B cell (primary cell): ENCODE data around the gene CDKN1A. TPM values are rescaled to one million over a fixed set of nuclear protein-coding genes. Genes with fewer than 3 reads are reported as not detected.
A peak's percentile ranks its signal among the peaks of the same experiment; 100 is the strongest.

ENCODE experiments used
- ATAC-seq: fragments of 200-7000 bp; cut with Tn5 transposase; one replicate; pipeline ENCODE4 v1.10.0; 2021; ENCODE audit warnings: low read depth, mild to moderate bottlenecking, moderate number of reproducible peaks, moderate library complexity
- CTCF ChIA-PET: fragments of 350-600 bp; sonication (Branson Sonifier 250); formaldehyde crosslinking; loops from one replicate; lab custom pipeline; 2021; ENCODE audit warnings: antibody characterized with exemption, inconsistent platforms; lab: Charles Lee
- POLR2A ChIA-PET: fragments of 350-600 bp; sonication (Branson Sonifier 250); formaldehyde crosslinking; loops from one replicate; lab custom pipeline; 2021; ENCODE audit warnings: antibody characterized with exemption; lab: Charles Lee
- DNase-seq: peaks from one replicate; pipeline ENCODE4 v3.0.0; 2013
- H2AFZ ChIP-seq: 2 replicates; pipeline ENCODE4 v1.6.1; 2012; ENCODE audit warnings: mild to moderate bottlenecking, low read depth, low read length; ENCODE audit not compliant: insufficient read depth, poor library complexity, severe bottlenecking
- H3K27ac ChIP-seq, 2 donors: 1 replicate in 1 of 2; 2 replicates in 1 of 2; pipeline ENCODE4 v1.5.1; 2012 to 2013; ENCODE audit warnings: low read length in 2 of 2, mild to moderate bottlenecking in 2 of 2, moderate library complexity in 1 of 2
- H3K27me3 ChIP-seq, 4 experiments: fragments of 200-600 bp in 1 of 4; sonication (generic) in 1 of 4; replicated peaks in 1 of 4; 1 replicate in 2 of 4; 2 replicates in 2 of 4; pipeline versions ENCODE4 v1.6.1 to v1.7.0; 2013 to 2016; ENCODE audit warnings: low read length in 3 of 4, mild to moderate bottlenecking in 2 of 4, mixed read lengths in 1 of 4, moderate library complexity in 1 of 4; ENCODE audit not compliant: insufficient read depth in 4 of 4, control insufficient read depth in 3 of 4; ENCODE audit errors: control extremely low read depth in 1 of 4
- H3K36me3 ChIP-seq, 2 experiments: replicated peaks in 1 of 2; 1 replicate in 1 of 2; 2 replicates in 1 of 2; pipeline versions ENCODE4 v1.6.1 to v1.7.1; 2013; ENCODE audit warnings: low read length in 1 of 2; ENCODE audit not compliant: insufficient read depth in 2 of 2, control insufficient read depth in 1 of 2; ENCODE audit errors: control extremely low read depth in 1 of 2, extremely low read depth in 1 of 2
- H3K4me1 ChIP-seq, 2 donors: fragments of 200-600 bp in 1 of 2; sonication (generic) in 1 of 2; 1 replicate in 1 of 2; 2 replicates in 1 of 2; pipeline versions ENCODE4 v1.5.1 to v1.6.1; 2013 to 2017; ENCODE audit warnings: low read length in 2 of 2; ENCODE audit not compliant: control insufficient read depth in 2 of 2, insufficient read depth in 2 of 2
- H3K4me2 ChIP-seq: replicated peaks from 2 replicates; pipeline ENCODE3; 2012; ENCODE audit warnings: mild to moderate bottlenecking, low read depth, low read length; ENCODE audit not compliant: poor library complexity, severe bottlenecking
- H3K4me3 ChIP-seq, 5 experiments: fragments of 200-600 bp in 1 of 5; sonication (generic) in 1 of 5; 1 replicate in 3 of 5; 2 replicates in 2 of 5; pipeline versions ENCODE4 v1.5.1 to v1.7.0; 2011 to 2016; ENCODE audit warnings: low read length in 4 of 5, mild to moderate bottlenecking in 4 of 5, low read depth in 2 of 5, control low read depth in 1 of 5, moderate library complexity in 1 of 5; ENCODE audit not compliant: insufficient read depth in 1 of 5; ENCODE audit errors: control extremely low read depth in 1 of 5, extremely low read depth in 1 of 5
- H3K79me2 ChIP-seq: fragments of 200-600 bp; sonication (generic); one replicate; pipeline ENCODE4 v1.6.0; 2016; ENCODE audit warnings: low read length; ENCODE audit not compliant: control insufficient read depth, insufficient read depth
- H3K9ac ChIP-seq: fragments of 200-600 bp; sonication (generic); 2 replicates; pipeline ENCODE4 v1.6.1; 2017; ENCODE audit warnings: mild to moderate bottlenecking, low read length, moderate library complexity
- H3K9me3 ChIP-seq, 3 donors: one replicate each; pipeline versions ENCODE4 v1.6.1 to v1.7.1; 2013; ENCODE audit warnings: low read length in 2 of 3; ENCODE audit not compliant: control insufficient read depth in 2 of 3, insufficient read depth in 1 of 3; ENCODE audit errors: control extremely low read depth in 1 of 3
- H4K20me1 ChIP-seq: 2 replicates; pipeline ENCODE4 v1.6.0; 2012; ENCODE audit warnings: mild to moderate bottlenecking, low read length; ENCODE audit not compliant: insufficient read depth, control insufficient read depth, poor library complexity, severe bottlenecking
- H3K27ac Mint-ChIP-seq: one replicate; pipeline ENCODE4 v1.8.0; 2021; ENCODE audit warnings: mixed read lengths
- H3K27me3 Mint-ChIP-seq: one replicate; pipeline ENCODE4 v1.8.0; 2021; ENCODE audit warnings: mixed read lengths
- H3K4me1 Mint-ChIP-seq: one replicate; pipeline ENCODE4 v1.8.0; 2021; ENCODE audit warnings: mixed read lengths
- H3K4me3 Mint-ChIP-seq: one replicate; pipeline ENCODE4 v1.8.0; 2021; ENCODE audit warnings: mixed read lengths
- H3K9me3 Mint-ChIP-seq: one replicate; pipeline ENCODE4 v1.8.0; 2022; ENCODE audit warnings: mixed read lengths; ENCODE audit not compliant: insufficient read depth
- CTCF ChIP-seq: fragments of 200-600 bp; IDR thresholded peaks from one replicate; pipeline ENCODE4 v1.8.0; 2022; ENCODE audit warnings: antibody characterized with exemption, mild to moderate bottlenecking
- EZH2 ChIP-seq: IDR thresholded peaks from 2 replicates; pipeline ENCODE4 v1.6.1; 2012; ENCODE audit warnings: borderline replicate concordance, low read depth, mild to moderate bottlenecking, moderate library complexity, low read length; ENCODE audit not compliant: insufficient read depth, poor library complexity, severe bottlenecking
- WGBS: methylation state at CpG from one replicate; pipeline ENCODE4 v1.1.5; 2013; ENCODE audit warnings: missing lambda C conversion rate; ENCODE audit not compliant: insufficient coverage; 5-methylcytosine and 5-hydroxymethylcytosine counted together
- intact Hi-C: fragments of 100-400 bp; cut with micrococcal nuclease; formaldehyde crosslinking; loops from one replicate; pipeline ENCODE4 v1.10.0; 2022
- polyA plus RNA-seq: library from polyadenylated mRNA; depleted of rRNA; stranded (reverse); fragments of >200 nt; gene quantifications from 2 replicates; pipeline ENCODE4 v1.2.3, GENCODE V29; 2012
- total RNA-seq, 2 donors: library from RNA; stranded (reverse); fragments of 120-200 nt in 1 of 2; gene quantifications; 1 replicate in 1 of 2; 2 replicates in 1 of 2; pipeline versions ENCODE4 v1.2.3 to v1.2.4, GENCODE V29; 2013 to 2022

The CDKN1A gene
- total and polyA plus RNA-seq, 2 donors (not counting 1 experiment from before 2014, with no cell fraction given): 45.5 to 352 TPM

DNA sequence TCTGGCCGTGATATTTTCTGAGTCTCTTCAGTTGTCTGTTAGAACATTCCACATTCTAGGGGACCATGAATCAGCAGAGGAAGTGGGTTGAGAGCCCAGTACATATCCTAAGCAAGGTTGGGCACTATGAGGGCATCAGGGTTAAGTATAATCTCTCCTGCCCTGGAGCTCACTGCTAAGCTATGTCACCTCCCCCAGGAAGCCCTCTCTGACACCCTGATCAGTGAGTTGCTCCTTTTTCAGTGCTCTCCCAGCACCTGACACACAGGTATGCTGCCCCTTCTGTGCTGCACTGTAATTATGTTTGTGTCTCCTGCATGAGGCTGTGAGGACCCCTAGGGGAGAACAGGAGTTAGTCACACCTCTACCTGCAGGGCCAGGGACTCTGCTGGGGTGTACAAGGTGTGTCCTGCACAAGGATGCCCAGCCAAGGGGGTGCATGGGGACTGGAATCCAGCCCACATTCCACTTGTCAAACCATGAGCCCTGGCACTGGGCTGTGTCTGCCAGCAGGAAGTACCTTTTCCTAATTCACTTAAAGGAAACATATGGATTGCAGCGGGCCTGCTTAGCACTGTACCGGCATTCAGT is 23.0 kb downstream of the CDKN1A start:
- peaks cover 0 to 7% (median 0%) of the 10 kb centered on the region in 3 donors for H3K9me3 ChIP-seq
- intact Hi-C loops: no loop called here
- peak; percentile 53 for DNase-seq
- Mint-ChIP-seq H3K27me3 (peaks cover 3% of the 10 kb centered on the region), H3K4me1 (peaks cover 34% of the 10 kb centered on the region), H3K4me3 (no peak overlapping the region), H3K9me3 (no peaks in the 10 kb centered on the region), H3K27ac (peak overlapping the region; percentile 20)
- CTCF ChIA-PET: interaction anchor here (1.0 to 1.3 kb wide), 2 partner anchors 77 to 87 kb away, joined by 3 to 4 read pairs; no protein-coding TSS in a partner anchor
- 100% methylated on average over 2 of the region's 3 CpGs for WGBS
- H3K9ac ChIP-seq: no peak overlapping the region
- H3K27me3 ChIP-seq: no peaks in the 10 kb centered on the region
- peak overlapping the region; percentile 14 for H3K4me2 ChIP-seq
- H3K27ac ChIP-seq: no peak overlapping the region
- H3K79me2 ChIP-seq: peaks cover 6% of the 10 kb centered on the region
- no peak overlapping the region for H3K4me3 ChIP-seq
- POLR2A ChIA-PET: interaction anchor here (0.6 kb wide), 2 partner anchors 9 to 77 kb away, joined by 3 to 4 read pairs; no protein-coding TSS in a partner anchor
- peaks cover 16% of the 10 kb centered on the region in 2 donors for H3K4me1 ChIP-seq
- TF ChIP-seq EZH2: no peak
- no peak for TF ChIP-seq CTCF
- no peaks in the 10 kb centered on the region for H4K20me1 ChIP-seq
- peak; percentile 28 for ATAC-seq
- no peak overlapping the region for H2AFZ ChIP-seq
- no peaks in the 10 kb centered on the region for H3K36me3 ChIP-seq

DNA sequence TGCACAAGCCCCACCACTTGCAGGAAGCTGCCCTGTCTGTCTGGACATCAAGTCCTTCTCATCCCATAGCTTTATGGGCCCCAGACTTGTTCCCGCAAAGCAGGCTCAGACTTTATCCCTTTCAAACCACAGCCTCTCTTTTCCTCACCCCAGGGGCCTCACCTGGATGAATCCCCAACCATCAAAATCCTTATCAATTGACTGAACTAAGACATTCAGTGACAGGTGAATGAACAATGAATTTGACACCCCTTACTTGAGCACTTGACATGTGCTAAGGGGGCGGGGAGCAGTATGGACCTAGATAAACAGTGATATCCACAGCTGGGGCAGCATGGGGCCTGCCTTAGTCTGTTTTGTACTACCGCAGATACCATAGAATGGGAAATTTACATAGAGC is 24.1 kb downstream of the CDKN1A start:
- H3K27ac Mint-ChIP-seq: no peak overlapping the region
- Histone ChIP-seq H3K9me3 (peaks cover 0 to 2% (median 0%) of the 10 kb centered on the region in 3 donors), H3K4me3 (no peak overlapping the region), H3K4me2 (no peak overlapping the region), H3K36me3 (no peaks in the 10 kb centered on the region), H3K4me1 (peaks cover 13 to 14% of the 10 kb centered on the region in 2 donors), H4K20me1 (no peaks in the 10 kb centered on the region), H2AFZ (no peak overlapping the region), H3K27ac (no peak overlapping the region), H3K79me2 (peaks cover 6% of the 10 kb centered on the region), H3K27me3 (no peaks in the 10 kb centered on the region), H3K9ac (no peak overlapping the region)
- DNase-seq (no peak), ATAC-seq (no peak)
- ChIA-PET POLR2A (no interaction called here), CTCF (no interaction called here)
- H3K4me1 Mint-ChIP-seq: peaks cover 27% of the 10 kb centered on the region
- H3K4me3 Mint-ChIP-seq: no peak overlapping the region
- intact Hi-C loops: no loop called here
- no peak for TF ChIP-seq CTCF
- TF ChIP-seq EZH2: no peak
- WGBS: 100% methylated on average over 1 of the region's 3 CpGs
- no peaks in the 10 kb centered on the region for H3K9me3 Mint-ChIP-seq
- peaks cover 3% of the 10 kb centered on the region for H3K27me3 Mint-ChIP-seq
